ENCODE data around the gene KCNH6. TPM values are rescaled to one million over a fixed set of nuclear protein-coding genes. Genes with fewer than 3 reads are reported as not detected.

KCNH6 gene
- total and polyA plus RNA-seq, 9 of the 15 experiments (the other 6 are each of a cell fraction or from before 2014, with no cell fraction given), result not detected

GRCh38 chr17:63549946-63550816 is 27.0 kb downstream of the KCNH6 start, which contains the start of gene DCAF7 (continued):
- TF ChIP-seq, protein P1, sequence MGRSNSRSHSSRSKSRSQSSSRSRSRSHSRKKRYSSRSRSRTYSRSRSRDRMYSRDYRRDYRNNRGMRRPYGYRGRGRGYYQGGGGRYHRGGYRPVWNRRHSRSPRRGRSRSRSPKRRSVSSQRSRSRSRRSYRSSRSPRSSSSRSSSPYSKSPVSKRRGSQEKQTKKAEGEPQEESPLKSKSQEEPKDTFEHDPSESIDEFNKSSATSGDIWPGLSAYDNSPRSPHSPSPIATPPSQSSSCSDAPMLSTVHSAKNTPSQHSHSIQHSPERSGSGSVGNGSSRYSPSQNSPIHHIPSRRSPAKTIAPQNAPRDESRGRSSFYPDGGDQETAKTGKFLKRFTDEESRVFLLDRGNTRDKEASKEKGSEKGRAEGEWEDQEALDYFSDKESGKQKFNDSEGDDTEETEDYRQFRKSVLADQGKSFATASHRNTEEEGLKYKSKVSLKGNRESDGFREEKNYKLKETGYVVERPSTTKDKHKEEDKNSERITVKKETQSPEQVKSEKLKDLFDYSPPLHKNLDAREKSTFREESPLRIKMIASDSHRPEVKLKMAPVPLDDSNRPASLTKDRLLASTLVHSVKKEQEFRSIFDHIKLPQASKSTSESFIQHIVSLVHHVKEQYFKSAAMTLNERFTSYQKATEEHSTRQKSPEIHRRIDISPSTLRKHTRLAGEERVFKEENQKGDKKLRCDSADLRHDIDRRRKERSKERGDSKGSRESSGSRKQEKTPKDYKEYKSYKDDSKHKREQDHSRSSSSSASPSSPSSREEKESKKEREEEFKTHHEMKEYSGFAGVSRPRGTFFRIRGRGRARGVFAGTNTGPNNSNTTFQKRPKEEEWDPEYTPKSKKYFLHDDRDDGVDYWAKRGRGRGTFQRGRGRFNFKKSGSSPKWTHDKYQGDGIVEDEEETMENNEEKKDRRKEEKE (IDR thresholded peaks at IDR 0.05; ENCODE audit: borderline replicate concordance in 1 of 2, control insufficient read depth in 1 of 2, low read depth in 2 of 2, low read length in 1 of 2), result no peak
- TF ChIP-seq, protein P2, sequence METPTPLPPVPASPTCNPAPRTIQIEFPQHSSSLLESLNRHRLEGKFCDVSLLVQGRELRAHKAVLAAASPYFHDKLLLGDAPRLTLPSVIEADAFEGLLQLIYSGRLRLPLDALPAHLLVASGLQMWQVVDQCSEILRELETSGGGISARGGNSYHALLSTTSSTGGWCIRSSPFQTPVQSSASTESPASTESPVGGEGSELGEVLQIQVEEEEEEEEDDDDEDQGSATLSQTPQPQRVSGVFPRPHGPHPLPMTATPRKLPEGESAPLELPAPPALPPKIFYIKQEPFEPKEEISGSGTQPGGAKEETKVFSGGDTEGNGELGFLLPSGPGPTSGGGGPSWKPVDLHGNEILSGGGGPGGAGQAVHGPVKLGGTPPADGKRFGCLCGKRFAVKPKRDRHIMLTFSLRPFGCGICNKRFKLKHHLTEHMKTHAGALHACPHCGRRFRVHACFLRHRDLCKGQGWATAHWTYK (CRISPR knock-in tag; IDR thresholded peaks at IDR 0.05), result 0 out of 2 replicates have a peak, but pooled peaks have one; percentile 52
- TF ChIP-seq BRF1 (IDR thresholded peaks at IDR 0.05; ENCODE audit: borderline replicate concordance, extremely low read depth, insufficient read length) (no peak), RFX7 (CRISPR knock-in tag; IDR thresholded peaks at IDR 0.05) (no peak), SIN3B (IDR thresholded peaks at IDR 0.05; ENCODE audit: low read depth) (peak; percentile 48; the same call in 1 of the 2 replicates), CTBP1 (IDR thresholded peaks at IDR 0.05; ENCODE audit: borderline replicate concordance) (peak; percentile 56; the same call in 1 of the 2 replicates), PHF21A (IDR thresholded peaks at IDR 0.05; ENCODE audit: borderline replicate concordance, low read depth) (no peak), ZNF696 (CRISPR knock-in tag; conservative IDR thresholded peaks at IDR 0.05) (no peak), RBM14 (IDR thresholded peaks at IDR 0.05; ENCODE audit: borderline replicate concordance, insufficient read depth, low read depth, low read length) (no peak), NR2C2 (CRISPR knock-in tag; IDR thresholded peaks at IDR 0.05) (no peak), NR2C2 (tag; IDR thresholded peaks at IDR 0.05) (peak; percentile 72; the same call in 1 of the 2 replicates), FOXP1 (CRISPR knock-in tag; IDR thresholded peaks at IDR 0.05) (peak; percentile 81), TFAP4 (CRISPR knock-in tag; IDR thresholded peaks at IDR 0.05; ENCODE audit: borderline replicate concordance) (peak; percentile 62; the same call in 1 of the 2 replicates), NR1H2 (CRISPR knock-in tag; IDR thresholded peaks at IDR 0.05) (0 out of 2 replicates have a peak, but pooled peaks have one; percentile 87), STAG1 (CRISPR knock-in tag; IDR thresholded peaks at IDR 0.05; ENCODE audit: borderline replicate concordance) (no peak), PPARD (CRISPR knock-in tag; IDR thresholded peaks at IDR 0.05) (no peak), CSDE1 (IDR thresholded peaks at IDR 0.05) (no peak), NEUROD1 (IDR thresholded peaks at IDR 0.05; ENCODE audit: borderline replicate concordance, low read depth, low read length, partially characterized antibody) (peak; percentile 98), SOX6 (IDR thresholded peaks at IDR 0.05) (0 out of 2 replicates have a peak, but pooled peaks have one; percentile 9), MCM2 (IDR thresholded peaks at IDR 0.05; ENCODE audit: low read depth) (no peak)
- TF ChIP-seq, protein P3, sequence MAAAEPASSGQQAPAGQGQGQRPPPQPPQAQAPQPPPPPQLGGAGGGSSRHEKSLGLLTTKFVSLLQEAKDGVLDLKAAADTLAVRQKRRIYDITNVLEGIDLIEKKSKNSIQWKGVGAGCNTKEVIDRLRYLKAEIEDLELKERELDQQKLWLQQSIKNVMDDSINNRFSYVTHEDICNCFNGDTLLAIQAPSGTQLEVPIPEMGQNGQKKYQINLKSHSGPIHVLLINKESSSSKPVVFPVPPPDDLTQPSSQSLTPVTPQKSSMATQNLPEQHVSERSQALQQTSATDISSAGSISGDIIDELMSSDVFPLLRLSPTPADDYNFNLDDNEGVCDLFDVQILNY (CRISPR knock-in tag; IDR thresholded peaks at IDR 0.05), result peak; percentile 7; the same call in 1 of the 2 replicates
